ENCODE results near the gene RABAC1.

Gene RABAC1

DNA sequence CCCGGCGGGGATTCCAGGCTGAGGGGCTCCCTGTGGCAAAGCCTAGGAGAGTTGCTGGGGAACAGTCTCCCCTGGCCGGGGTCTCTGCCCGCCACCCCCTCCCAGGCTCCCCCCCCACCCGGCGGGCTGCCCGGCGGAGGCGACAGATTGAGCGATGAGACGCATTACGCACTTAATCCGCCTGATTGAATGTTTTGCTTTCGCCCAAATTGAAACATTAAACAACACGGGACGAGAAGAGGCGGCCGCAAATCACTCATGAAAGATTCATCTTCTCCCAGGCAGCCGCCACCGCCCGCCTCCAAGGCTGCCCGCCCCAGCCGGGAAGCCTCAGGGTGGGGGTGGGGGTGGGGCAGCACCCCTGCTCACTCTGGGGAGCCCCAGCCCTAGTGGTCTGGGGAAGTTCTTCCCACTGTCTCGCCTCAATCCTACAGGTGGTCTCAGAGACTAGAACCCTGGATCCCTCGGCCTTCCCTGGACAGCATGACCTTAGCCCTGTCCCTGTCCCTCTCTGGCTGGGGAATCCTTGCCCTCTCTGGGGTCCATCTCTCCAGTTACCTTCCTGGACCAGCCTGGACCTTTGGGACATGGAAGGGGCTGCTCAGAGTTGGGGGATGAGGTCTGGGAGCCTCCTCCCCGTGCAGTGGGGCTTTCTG, 23.2 kb downstream of the RABAC1 start:
- Histone ChIP-seq H3K36me3 (ENCODE audit: control insufficient read depth, insufficient read depth, low read length) (no peaks in the 10 kb centered on the region), H3K4me3 (replicated peaks; ENCODE audit: low read depth, low read length) (no peak overlapping the region), H3K27me3 (replicated peaks; ENCODE audit: control insufficient read depth, insufficient read depth, low read length) (peaks cover under 1% of the 10 kb centered on the region; the same call in 1 of the 2 replicates)
- TF ChIP-seq, protein P1, sequence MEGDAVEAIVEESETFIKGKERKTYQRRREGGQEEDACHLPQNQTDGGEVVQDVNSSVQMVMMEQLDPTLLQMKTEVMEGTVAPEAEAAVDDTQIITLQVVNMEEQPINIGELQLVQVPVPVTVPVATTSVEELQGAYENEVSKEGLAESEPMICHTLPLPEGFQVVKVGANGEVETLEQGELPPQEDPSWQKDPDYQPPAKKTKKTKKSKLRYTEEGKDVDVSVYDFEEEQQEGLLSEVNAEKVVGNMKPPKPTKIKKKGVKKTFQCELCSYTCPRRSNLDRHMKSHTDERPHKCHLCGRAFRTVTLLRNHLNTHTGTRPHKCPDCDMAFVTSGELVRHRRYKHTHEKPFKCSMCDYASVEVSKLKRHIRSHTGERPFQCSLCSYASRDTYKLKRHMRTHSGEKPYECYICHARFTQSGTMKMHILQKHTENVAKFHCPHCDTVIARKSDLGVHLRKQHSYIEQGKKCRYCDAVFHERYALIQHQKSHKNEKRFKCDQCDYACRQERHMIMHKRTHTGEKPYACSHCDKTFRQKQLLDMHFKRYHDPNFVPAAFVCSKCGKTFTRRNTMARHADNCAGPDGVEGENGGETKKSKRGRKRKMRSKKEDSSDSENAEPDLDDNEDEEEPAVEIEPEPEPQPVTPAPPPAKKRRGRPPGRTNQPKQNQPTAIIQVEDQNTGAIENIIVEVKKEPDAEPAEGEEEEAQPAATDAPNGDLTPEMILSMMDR (IDR thresholded peaks at IDR 0.05; ENCODE audit: insufficient read depth, low read length, poor library complexity, severe bottlenecking) = no peak
- DNase-seq (ENCODE audit: extremely low read depth, insufficient read length) = no peak

DNA sequence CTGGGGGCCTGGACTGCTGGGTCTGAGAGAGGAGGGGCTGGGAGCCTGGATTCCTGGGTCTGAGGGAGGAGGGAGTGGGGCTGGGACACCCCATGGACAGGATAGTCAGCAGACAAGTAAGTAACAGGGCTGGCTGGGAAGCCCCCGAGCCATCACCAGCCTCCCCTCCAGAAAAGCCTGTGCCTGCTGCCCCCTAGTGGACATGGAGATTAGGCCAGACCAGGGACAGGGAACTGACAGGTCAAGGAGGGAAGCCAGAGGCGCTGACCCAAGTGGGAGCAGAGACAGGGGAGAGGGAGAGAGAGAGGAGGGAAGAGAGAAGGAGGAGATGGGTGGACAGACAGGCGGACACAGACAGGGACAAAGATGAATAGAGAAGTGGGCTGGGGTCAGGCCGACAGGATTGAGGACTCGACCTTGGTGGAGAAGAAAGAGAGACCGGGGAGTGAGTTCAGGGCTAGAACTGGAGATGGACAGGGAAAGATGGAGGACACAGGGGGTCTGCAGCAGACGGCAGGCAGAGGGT, 24.2 kb downstream of the RABAC1 start:
- no peak for DNase-seq (ENCODE audit: extremely low read depth, insufficient read length)
- TF ChIP-seq, protein P1 (IDR thresholded peaks at IDR 0.05; ENCODE audit: insufficient read depth, low read length, poor library complexity, severe bottlenecking) = peak; percentile 92
- H3K27me3 ChIP-seq (replicated peaks; ENCODE audit: control insufficient read depth, insufficient read depth, low read length) = peaks cover 4% of the 10 kb centered on the region
- H3K36me3 ChIP-seq (ENCODE audit: control insufficient read depth, insufficient read depth, low read length) = no peaks in the 10 kb centered on the region
- no peak overlapping the region for H3K4me3 ChIP-seq (replicated peaks; ENCODE audit: low read depth, low read length)

GRCh38 chr19:41933693-41934426, 25.3 kb downstream of the RABAC1 start:
- no peak overlapping the region for H3K4me3 ChIP-seq (replicated peaks; ENCODE audit: low read depth, low read length)
- no peaks in the 10 kb centered on the region for H3K36me3 ChIP-seq (ENCODE audit: control insufficient read depth, insufficient read depth, low read length)
- no peak for DNase-seq (ENCODE audit: extremely low read depth, insufficient read length)
- peaks cover 7% of the 10 kb centered on the region for H3K27me3 ChIP-seq (replicated peaks; ENCODE audit: control insufficient read depth, insufficient read depth, low read length)
- TF ChIP-seq, protein P1 (IDR thresholded peaks at IDR 0.05; ENCODE audit: insufficient read depth, low read length, poor library complexity, severe bottlenecking) = no peak

- TF ChIP-seq, protein P1 (IDR thresholded peaks at IDR 0.05; ENCODE audit: insufficient read depth, low read length, poor library complexity, severe bottlenecking) = no peak
- Histone ChIP-seq H3K4me3 (replicated peaks; ENCODE audit: low read depth, low read length) (no peak overlapping the region), H3K36me3 (ENCODE audit: control insufficient read depth, insufficient read depth, low read length) (no peaks in the 10 kb centered on the region), H3K27me3 (replicated peaks; ENCODE audit: control insufficient read depth, insufficient read depth, low read length) (peaks cover 7% of the 10 kb centered on the region)
- no peak for DNase-seq (ENCODE audit: extremely low read depth, insufficient read length)
Measured at GRCh38 chr19:41932720-41933332, 26.3 kb downstream of the RABAC1 start.

DNA sequence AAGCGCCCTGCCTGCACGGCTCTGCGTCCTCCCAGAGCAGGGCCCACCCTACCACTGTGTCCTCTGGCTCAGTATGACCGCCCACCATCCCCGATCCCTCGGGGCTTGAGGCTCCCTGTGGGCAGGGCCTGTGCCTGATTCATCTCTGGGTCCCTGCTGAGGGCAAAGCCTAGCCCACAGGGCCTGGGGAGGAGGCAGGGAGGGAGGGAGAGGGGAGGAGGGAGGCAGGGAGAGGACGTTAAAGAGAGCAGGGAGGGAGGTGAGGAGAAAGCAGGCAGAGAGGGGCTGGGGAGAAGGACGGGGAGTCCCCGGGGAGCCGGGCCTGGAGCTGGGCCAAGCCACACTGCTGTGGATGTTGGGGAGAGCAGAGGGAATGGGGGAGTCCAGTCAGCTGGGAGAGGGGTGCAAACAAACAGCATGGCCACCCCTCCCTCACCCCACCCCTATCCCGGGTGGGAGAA, 26.8 kb downstream of the RABAC1 start:
- DNase-seq (ENCODE audit: extremely low read depth, insufficient read length) = no peak
- Histone ChIP-seq H3K27me3 (replicated peaks; ENCODE audit: control insufficient read depth, insufficient read depth, low read length) (peaks cover 7% of the 10 kb centered on the region), H3K36me3 (ENCODE audit: control insufficient read depth, insufficient read depth, low read length) (no peaks in the 10 kb centered on the region), H3K4me3 (replicated peaks; ENCODE audit: low read depth, low read length) (no peak overlapping the region)
- TF ChIP-seq, protein P1 (IDR thresholded peaks at IDR 0.05; ENCODE audit: insufficient read depth, low read length, poor library complexity, severe bottlenecking) = no peak
